NB4 (cell line): ENCODE data around the gene RAB4B.

Experiments used
- MYC ChIP-seq: IDR thresholded peaks from 2 replicates; pipeline ENCODE4 v1.6.1; 2011; ENCODE audit warnings: low read depth, low read length
- POLR2A ChIP-seq: IDR thresholded peaks from 2 replicates; pipeline ENCODE4 v1.6.1; 2011; ENCODE audit warnings: mild to moderate bottlenecking; ENCODE audit not compliant: insufficient read length; ENCODE audit errors: extremely low read depth
- TF ChIP-seq, protein P1 (sequence below): IDR thresholded peaks from one replicate; pipeline ENCODE4 v1.5.1; 2012; ENCODE audit warnings: low read depth, low read length

DNA sequence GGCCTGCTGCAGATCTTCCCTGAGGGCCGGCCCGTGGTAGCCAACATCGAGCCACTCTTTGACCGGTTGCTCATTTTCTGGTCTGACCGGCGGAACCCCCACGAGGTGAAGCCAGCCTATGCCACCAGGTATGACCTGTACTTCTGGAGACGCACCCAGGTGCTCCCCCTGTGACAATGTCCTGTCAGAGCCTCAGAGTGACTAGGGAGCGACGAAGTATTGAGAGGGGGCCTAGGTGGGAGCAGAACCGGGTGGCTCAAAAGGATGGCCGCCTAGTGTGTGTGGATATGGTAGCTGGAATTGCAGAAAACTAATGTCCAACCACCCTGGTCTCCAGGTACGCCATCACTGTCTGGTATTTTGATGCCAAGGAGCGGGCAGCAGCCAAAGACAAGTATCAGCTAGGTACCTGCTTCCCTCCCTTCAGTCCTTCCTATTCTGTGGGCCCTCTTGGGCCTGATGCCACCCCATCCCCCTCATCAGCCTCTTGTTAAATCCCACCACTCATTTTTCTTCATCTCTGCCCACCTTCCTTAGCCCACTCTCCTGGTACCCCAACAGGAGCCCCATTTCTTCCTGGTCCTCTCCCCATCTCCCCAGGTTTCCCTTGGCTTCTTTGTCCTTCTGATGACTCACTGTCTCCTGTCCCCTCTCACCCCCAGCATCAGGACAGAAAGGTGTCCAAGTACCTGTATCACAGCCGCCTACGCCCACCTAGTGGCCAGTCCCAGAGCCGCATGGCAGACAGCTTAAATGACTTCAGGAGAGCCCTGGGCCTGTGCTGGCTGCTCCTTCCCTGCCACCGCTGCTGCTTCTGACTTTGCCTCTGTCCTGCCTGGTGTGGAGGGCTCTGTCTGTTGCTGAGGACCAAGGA, 29.3 kb downstream of the RAB4B start:
- TF ChIP-seq, protein P1, sequence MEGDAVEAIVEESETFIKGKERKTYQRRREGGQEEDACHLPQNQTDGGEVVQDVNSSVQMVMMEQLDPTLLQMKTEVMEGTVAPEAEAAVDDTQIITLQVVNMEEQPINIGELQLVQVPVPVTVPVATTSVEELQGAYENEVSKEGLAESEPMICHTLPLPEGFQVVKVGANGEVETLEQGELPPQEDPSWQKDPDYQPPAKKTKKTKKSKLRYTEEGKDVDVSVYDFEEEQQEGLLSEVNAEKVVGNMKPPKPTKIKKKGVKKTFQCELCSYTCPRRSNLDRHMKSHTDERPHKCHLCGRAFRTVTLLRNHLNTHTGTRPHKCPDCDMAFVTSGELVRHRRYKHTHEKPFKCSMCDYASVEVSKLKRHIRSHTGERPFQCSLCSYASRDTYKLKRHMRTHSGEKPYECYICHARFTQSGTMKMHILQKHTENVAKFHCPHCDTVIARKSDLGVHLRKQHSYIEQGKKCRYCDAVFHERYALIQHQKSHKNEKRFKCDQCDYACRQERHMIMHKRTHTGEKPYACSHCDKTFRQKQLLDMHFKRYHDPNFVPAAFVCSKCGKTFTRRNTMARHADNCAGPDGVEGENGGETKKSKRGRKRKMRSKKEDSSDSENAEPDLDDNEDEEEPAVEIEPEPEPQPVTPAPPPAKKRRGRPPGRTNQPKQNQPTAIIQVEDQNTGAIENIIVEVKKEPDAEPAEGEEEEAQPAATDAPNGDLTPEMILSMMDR, result no peak
- TF ChIP-seq MYC (no peak), POLR2A (no peak)
